B cell (primary cell): Measurements from ENCODE around the gene TRIO. TPM values are rescaled to one million over a fixed set of nuclear protein-coding genes. Genes with fewer than 3 reads are reported as not detected.

Source experiments
- ATAC-seq: fragments of 200-7000 bp; cut with Tn5 transposase; one replicate; pipeline ENCODE4 v1.10.0; 2021; ENCODE audit warnings: low read depth, mild to moderate bottlenecking, moderate number of reproducible peaks, moderate library complexity
- CTCF ChIA-PET: fragments of 350-600 bp; sonication (Branson Sonifier 250); formaldehyde crosslinking; loops from one replicate; lab custom pipeline; 2021; ENCODE audit warnings: antibody characterized with exemption, inconsistent platforms; lab: Charles Lee
- POLR2A ChIA-PET: fragments of 350-600 bp; sonication (Branson Sonifier 250); formaldehyde crosslinking; loops from one replicate; lab custom pipeline; 2021; ENCODE audit warnings: antibody characterized with exemption; lab: Charles Lee
- DNase-seq: peaks from one replicate; pipeline ENCODE4 v3.0.0; 2013
- H2AFZ ChIP-seq: 2 replicates; pipeline ENCODE4 v1.6.1; 2012; ENCODE audit warnings: mild to moderate bottlenecking, low read depth, low read length; ENCODE audit not compliant: insufficient read depth, poor library complexity, severe bottlenecking
- H3K27ac ChIP-seq, 2 donors: 1 replicate in 1 of 2; 2 replicates in 1 of 2; pipeline ENCODE4 v1.5.1; 2012 to 2013; ENCODE audit warnings: low read length in 2 of 2, mild to moderate bottlenecking in 2 of 2, moderate library complexity in 1 of 2
- H3K27me3 ChIP-seq, 4 experiments: fragments of 200-600 bp in 1 of 4; sonication (generic) in 1 of 4; replicated peaks in 1 of 4; 1 replicate in 2 of 4; 2 replicates in 2 of 4; pipeline versions ENCODE4 v1.6.1 to v1.7.0; 2013 to 2016; ENCODE audit warnings: low read length in 3 of 4, mild to moderate bottlenecking in 2 of 4, mixed read lengths in 1 of 4, moderate library complexity in 1 of 4; ENCODE audit not compliant: insufficient read depth in 4 of 4, control insufficient read depth in 3 of 4; ENCODE audit errors: control extremely low read depth in 1 of 4
- H3K36me3 ChIP-seq, 2 experiments: replicated peaks in 1 of 2; 1 replicate in 1 of 2; 2 replicates in 1 of 2; pipeline versions ENCODE4 v1.6.1 to v1.7.1; 2013; ENCODE audit warnings: low read length in 1 of 2; ENCODE audit not compliant: insufficient read depth in 2 of 2, control insufficient read depth in 1 of 2; ENCODE audit errors: control extremely low read depth in 1 of 2, extremely low read depth in 1 of 2
- H3K4me1 ChIP-seq, 2 donors: fragments of 200-600 bp in 1 of 2; sonication (generic) in 1 of 2; 1 replicate in 1 of 2; 2 replicates in 1 of 2; pipeline versions ENCODE4 v1.5.1 to v1.6.1; 2013 to 2017; ENCODE audit warnings: low read length in 2 of 2; ENCODE audit not compliant: control insufficient read depth in 2 of 2, insufficient read depth in 2 of 2
- H3K4me2 ChIP-seq: replicated peaks from 2 replicates; pipeline ENCODE3; 2012; ENCODE audit warnings: mild to moderate bottlenecking, low read depth, low read length; ENCODE audit not compliant: poor library complexity, severe bottlenecking
- H3K4me3 ChIP-seq, 5 experiments: fragments of 200-600 bp in 1 of 5; sonication (generic) in 1 of 5; 1 replicate in 3 of 5; 2 replicates in 2 of 5; pipeline versions ENCODE4 v1.5.1 to v1.7.0; 2011 to 2016; ENCODE audit warnings: low read length in 4 of 5, mild to moderate bottlenecking in 4 of 5, low read depth in 2 of 5, control low read depth in 1 of 5, moderate library complexity in 1 of 5; ENCODE audit not compliant: insufficient read depth in 1 of 5; ENCODE audit errors: control extremely low read depth in 1 of 5, extremely low read depth in 1 of 5
- H3K79me2 ChIP-seq: fragments of 200-600 bp; sonication (generic); one replicate; pipeline ENCODE4 v1.6.0; 2016; ENCODE audit warnings: low read length; ENCODE audit not compliant: control insufficient read depth, insufficient read depth
- H3K9ac ChIP-seq: fragments of 200-600 bp; sonication (generic); 2 replicates; pipeline ENCODE4 v1.6.1; 2017; ENCODE audit warnings: mild to moderate bottlenecking, low read length, moderate library complexity
- H3K9me3 ChIP-seq, 3 donors: one replicate each; pipeline versions ENCODE4 v1.6.1 to v1.7.1; 2013; ENCODE audit warnings: low read length in 2 of 3; ENCODE audit not compliant: control insufficient read depth in 2 of 3, insufficient read depth in 1 of 3; ENCODE audit errors: control extremely low read depth in 1 of 3
- H4K20me1 ChIP-seq: 2 replicates; pipeline ENCODE4 v1.6.0; 2012; ENCODE audit warnings: mild to moderate bottlenecking, low read length; ENCODE audit not compliant: insufficient read depth, control insufficient read depth, poor library complexity, severe bottlenecking
- H3K27ac Mint-ChIP-seq: one replicate; pipeline ENCODE4 v1.8.0; 2021; ENCODE audit warnings: mixed read lengths
- H3K27me3 Mint-ChIP-seq: one replicate; pipeline ENCODE4 v1.8.0; 2021; ENCODE audit warnings: mixed read lengths
- H3K4me1 Mint-ChIP-seq: one replicate; pipeline ENCODE4 v1.8.0; 2021; ENCODE audit warnings: mixed read lengths
- H3K4me3 Mint-ChIP-seq: one replicate; pipeline ENCODE4 v1.8.0; 2021; ENCODE audit warnings: mixed read lengths
- H3K9me3 Mint-ChIP-seq: one replicate; pipeline ENCODE4 v1.8.0; 2022; ENCODE audit warnings: mixed read lengths; ENCODE audit not compliant: insufficient read depth
- EZH2 ChIP-seq: IDR thresholded peaks from 2 replicates; pipeline ENCODE4 v1.6.1; 2012; ENCODE audit warnings: borderline replicate concordance, low read depth, mild to moderate bottlenecking, moderate library complexity, low read length; ENCODE audit not compliant: insufficient read depth, poor library complexity, severe bottlenecking
- WGBS: methylation state at CpG from one replicate; pipeline ENCODE4 v1.1.5; 2013; ENCODE audit warnings: missing lambda C conversion rate; ENCODE audit not compliant: insufficient coverage; 5-methylcytosine and 5-hydroxymethylcytosine counted together
- intact Hi-C: fragments of 100-400 bp; cut with micrococcal nuclease; formaldehyde crosslinking; loops from one replicate; pipeline ENCODE4 v1.10.0; 2022
- polyA plus RNA-seq: library from polyadenylated mRNA; depleted of rRNA; stranded (reverse); fragments of >200 nt; gene quantifications from 2 replicates; pipeline ENCODE4 v1.2.3, GENCODE V29; 2012
- total RNA-seq, 2 donors: library from RNA; stranded (reverse); fragments of 120-200 nt in 1 of 2; gene quantifications; 1 replicate in 1 of 2; 2 replicates in 1 of 2; pipeline versions ENCODE4 v1.2.3 to v1.2.4, GENCODE V29; 2013 to 2022
- TF ChIP-seq, protein P1 (sequence below): fragments of 200-600 bp; IDR thresholded peaks from one replicate; pipeline ENCODE4 v1.8.0; 2022; ENCODE audit warnings: antibody characterized with exemption, mild to moderate bottlenecking

Gene TRIO
- total and polyA plus RNA-seq, 2 donors (not counting 1 experiment from before 2014, with no cell fraction given): 90.5 to 479 TPM

DNA sequence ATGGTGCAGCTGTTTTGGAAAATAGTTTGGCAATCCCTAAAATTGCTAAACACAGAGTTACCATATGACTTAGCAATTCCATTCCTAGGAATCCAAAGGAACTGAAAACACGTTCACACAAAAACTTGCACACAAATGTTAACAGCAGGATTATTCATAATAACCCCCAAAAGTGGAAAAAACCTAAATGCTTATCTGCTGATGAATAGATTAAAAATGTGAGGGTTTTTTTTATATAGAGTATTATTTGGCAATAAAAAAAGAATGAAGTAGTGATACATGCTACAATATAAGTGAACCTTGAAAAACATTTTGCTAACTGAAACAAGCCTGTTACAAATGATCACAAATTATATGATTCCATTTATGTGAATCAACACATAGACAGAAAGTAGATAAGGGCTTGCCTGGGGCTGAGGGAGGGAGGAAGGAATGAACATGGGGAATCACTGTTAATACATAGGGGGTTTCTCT is 45.1 kb upstream of the TRIO start:
- Histone ChIP-seq H3K4me1 (no peaks in the 10 kb centered on the region), H3K4me3 (no peak overlapping the region), H3K9me3 (peaks cover 0 to 13% (median 5%) of the 10 kb centered on the region in 3 donors), H2AFZ (no peak overlapping the region), H3K36me3 (no peaks in the 10 kb centered on the region), H4K20me1 (no peaks in the 10 kb centered on the region), H3K27me3 (peaks cover 0 to 2% (median under 1%) of the 10 kb centered on the region in 4 experiments), H3K4me2 (no peak overlapping the region), H3K27ac (no peak overlapping the region), H3K9ac (no peak overlapping the region), H3K79me2 (no peaks in the 10 kb centered on the region)
- POLR2A ChIA-PET: no interaction called here
- no peak for TF ChIP-seq EZH2
- TF ChIP-seq, protein P1, sequence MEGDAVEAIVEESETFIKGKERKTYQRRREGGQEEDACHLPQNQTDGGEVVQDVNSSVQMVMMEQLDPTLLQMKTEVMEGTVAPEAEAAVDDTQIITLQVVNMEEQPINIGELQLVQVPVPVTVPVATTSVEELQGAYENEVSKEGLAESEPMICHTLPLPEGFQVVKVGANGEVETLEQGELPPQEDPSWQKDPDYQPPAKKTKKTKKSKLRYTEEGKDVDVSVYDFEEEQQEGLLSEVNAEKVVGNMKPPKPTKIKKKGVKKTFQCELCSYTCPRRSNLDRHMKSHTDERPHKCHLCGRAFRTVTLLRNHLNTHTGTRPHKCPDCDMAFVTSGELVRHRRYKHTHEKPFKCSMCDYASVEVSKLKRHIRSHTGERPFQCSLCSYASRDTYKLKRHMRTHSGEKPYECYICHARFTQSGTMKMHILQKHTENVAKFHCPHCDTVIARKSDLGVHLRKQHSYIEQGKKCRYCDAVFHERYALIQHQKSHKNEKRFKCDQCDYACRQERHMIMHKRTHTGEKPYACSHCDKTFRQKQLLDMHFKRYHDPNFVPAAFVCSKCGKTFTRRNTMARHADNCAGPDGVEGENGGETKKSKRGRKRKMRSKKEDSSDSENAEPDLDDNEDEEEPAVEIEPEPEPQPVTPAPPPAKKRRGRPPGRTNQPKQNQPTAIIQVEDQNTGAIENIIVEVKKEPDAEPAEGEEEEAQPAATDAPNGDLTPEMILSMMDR: no peak
- CTCF ChIA-PET: no interaction called here
- peaks cover 3% of the 10 kb centered on the region for H3K9me3 Mint-ChIP-seq
- no peak overlapping the region for H3K4me3 Mint-ChIP-seq
- no CpG with 5 or more reads among the region's 1 CpG for WGBS
- no peak overlapping the region for H3K27ac Mint-ChIP-seq
- intact Hi-C loops: no loop called here
- ATAC-seq: no peak
- peaks cover 19% of the 10 kb centered on the region for H3K27me3 Mint-ChIP-seq
- no peaks in the 10 kb centered on the region for H3K4me1 Mint-ChIP-seq
- no peak for DNase-seq

DNA sequence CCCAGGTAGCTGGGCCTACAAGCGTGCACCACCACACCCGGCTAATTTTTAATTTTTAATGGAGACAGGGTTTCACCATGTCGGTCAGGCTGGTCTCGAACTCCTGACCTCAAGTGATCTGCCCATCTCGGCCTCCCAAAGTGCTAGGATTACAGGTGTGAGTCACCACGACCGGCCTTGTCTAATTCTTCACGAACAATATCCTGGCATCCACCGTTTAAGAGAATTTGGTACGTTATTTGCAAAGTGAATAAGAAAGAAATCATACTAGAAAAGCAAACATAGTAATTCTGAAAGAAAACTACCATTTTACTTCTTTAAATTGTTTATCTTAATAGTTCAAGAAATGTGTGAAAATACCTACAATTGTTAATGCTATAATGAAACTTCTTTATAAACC is 42.9 kb upstream of the TRIO start:
- intact Hi-C loops: no loop called here
- Histone ChIP-seq H3K9me3 (peaks cover 0 to 13% (median 7%) of the 10 kb centered on the region in 3 donors), H3K79me2 (no peaks in the 10 kb centered on the region), H3K4me3 (no peak overlapping the region), H2AFZ (no peak overlapping the region), H3K36me3 (no peaks in the 10 kb centered on the region), H3K4me2 (no peak overlapping the region), H3K9ac (no peak overlapping the region), H3K27ac (no peak overlapping the region), H4K20me1 (no peaks in the 10 kb centered on the region), H3K27me3 (peaks cover 0 to 2% (median under 1%) of the 10 kb centered on the region in 4 experiments), H3K4me1 (no peaks in the 10 kb centered on the region)
- no peak overlapping the region for H3K4me3 Mint-ChIP-seq
- peaks cover 7% of the 10 kb centered on the region for H3K9me3 Mint-ChIP-seq
- peaks cover 3% of the 10 kb centered on the region for H3K4me1 Mint-ChIP-seq
- ATAC-seq: no peak
- 95% methylated on average over 4 of the region's 10 CpGs for WGBS
- TF ChIP-seq EZH2: no peak
- TF ChIP-seq, protein P1: no peak
- DNase-seq: no peak
- peaks cover 4% of the 10 kb centered on the region for H3K27me3 Mint-ChIP-seq
- CTCF ChIA-PET: interaction anchor here (0.7 kb wide), 1 partner anchor 126 kb away, joined by 3 read pairs; no protein-coding TSS in a partner anchor
- POLR2A ChIA-PET: no interaction called here
- H3K27ac Mint-ChIP-seq: no peak overlapping the region
